ENCODE results near the gene MTMR12. TPM values are rescaled to one million over a fixed set of nuclear protein-coding genes. Genes with fewer than 3 reads are reported as not detected.

MTMR12 gene
- polyA plus RNA-seq, 1 donor (not counting 4 experiments of a cell fraction or from before 2014, with no cell fraction given) = 17.1 TPM

GRCh38 chr5:32207355-32207634, 105.4 kb downstream of the MTMR12 start:
- H3K4me1 ChIP-seq (ENCODE audit: control insufficient read depth, extremely low read depth, insufficient read depth, low read length) = no peaks in the 10 kb centered on the region
- H3K9ac ChIP-seq (ENCODE audit: control insufficient read depth, extremely low read depth, insufficient read depth, low read length) = no peak overlapping the region
- no peaks in the 10 kb centered on the region for H3K27me3 ChIP-seq (ENCODE audit: control insufficient read depth, extremely low read depth, insufficient read depth, low read length)
- no peak for TF ChIP-seq EZH2 (IDR thresholded peaks at IDR 0.05; ENCODE audit: low read length)
- no peak for TF ChIP-seq CTCF (optimal IDR thresholded peaks at IDR 0.05 in 1 of 3, IDR thresholded peaks at IDR 0.05 in 1 of 3, conservative IDR thresholded peaks at IDR 0.05 in 1 of 3; ENCODE audit: extremely low read depth in 1 of 3, insufficient read depth in 2 of 3, low read length in 3 of 3)
- no peak overlapping the region for H3K27ac ChIP-seq (ENCODE audit: control insufficient read depth, insufficient read depth, low read length)
- no peaks in the 10 kb centered on the region for H3K36me3 ChIP-seq (ENCODE audit: control insufficient read depth in 2 of 2, extremely low read depth in 1 of 2, insufficient read depth in 2 of 2, low read length in 2 of 2)
- H2AFZ ChIP-seq (ENCODE audit: control insufficient read depth, low read length) = no peak overlapping the region
- H3K9me1 ChIP-seq (ENCODE audit: control insufficient read depth, extremely low read depth, insufficient read depth, low read length) = no peaks in the 10 kb centered on the region
- H4K20me1 ChIP-seq (ENCODE audit: control insufficient read depth, extremely low read depth, insufficient read depth, low read length) = no peaks in the 10 kb centered on the region
- no peaks in the 10 kb centered on the region for H3K9me3 ChIP-seq (ENCODE audit: control insufficient read depth, low read depth, low read length)
- no peak overlapping the region for H3K4me2 ChIP-seq (ENCODE audit: control insufficient read depth, extremely low read depth, insufficient read depth, low read depth, low read length)
- H3K4me3 ChIP-seq (ENCODE audit: control insufficient read depth in 2 of 3, extremely low read depth in 1 of 3, insufficient read depth in 2 of 3, low read depth in 1 of 3, low read length in 3 of 3) = no peak overlapping the region
- DNase-seq (ENCODE audit: low read depth, low spot score) = no peak
- dilution Hi-C loops (cut with MboI; ENCODE audit: extremely low pct_ligation_motif_present, low sequenced_read_pairs) = no loop called here
- no peak for FAIRE-seq
- no peaks in the 10 kb centered on the region for H3K79me2 ChIP-seq (ENCODE audit: control insufficient read depth, insufficient read depth, low read length)

- no peaks in the 10 kb centered on the region for H3K27me3 ChIP-seq (ENCODE audit: control insufficient read depth, extremely low read depth, insufficient read depth, low read length)
- FAIRE-seq (no peak), DNase-seq (ENCODE audit: low read depth, low spot score) (no peak)
- H3K9me1 ChIP-seq (ENCODE audit: control insufficient read depth, extremely low read depth, insufficient read depth, low read length) = no peaks in the 10 kb centered on the region
- no peak overlapping the region for H3K4me3 ChIP-seq (ENCODE audit: control insufficient read depth in 2 of 3, extremely low read depth in 1 of 3, insufficient read depth in 2 of 3, low read depth in 1 of 3, low read length in 3 of 3)
- dilution Hi-C loops (cut with MboI; ENCODE audit: extremely low pct_ligation_motif_present, low sequenced_read_pairs) = no loop called here
- H3K9ac ChIP-seq (ENCODE audit: control insufficient read depth, extremely low read depth, insufficient read depth, low read length) = no peak overlapping the region
- H3K36me3 ChIP-seq (ENCODE audit: control insufficient read depth in 2 of 2, extremely low read depth in 1 of 2, insufficient read depth in 2 of 2, low read length in 2 of 2) = no peaks in the 10 kb centered on the region
- H3K9me3 ChIP-seq (ENCODE audit: control insufficient read depth, low read depth, low read length) = no peaks in the 10 kb centered on the region
- no peaks in the 10 kb centered on the region for H4K20me1 ChIP-seq (ENCODE audit: control insufficient read depth, extremely low read depth, insufficient read depth, low read length)
- no peak overlapping the region for H2AFZ ChIP-seq (ENCODE audit: control insufficient read depth, low read length)
- TF ChIP-seq EZH2 (IDR thresholded peaks at IDR 0.05; ENCODE audit: low read length) (no peak), CTCF (optimal IDR thresholded peaks at IDR 0.05 in 1 of 3, IDR thresholded peaks at IDR 0.05 in 1 of 3, conservative IDR thresholded peaks at IDR 0.05 in 1 of 3; ENCODE audit: extremely low read depth in 1 of 3, insufficient read depth in 2 of 3, low read length in 3 of 3) (no peak)
- no peak overlapping the region for H3K27ac ChIP-seq (ENCODE audit: control insufficient read depth, insufficient read depth, low read length)
- no peaks in the 10 kb centered on the region for H3K79me2 ChIP-seq (ENCODE audit: control insufficient read depth, insufficient read depth, low read length)
- H3K4me2 ChIP-seq (ENCODE audit: control insufficient read depth, extremely low read depth, insufficient read depth, low read depth, low read length) = no peak overlapping the region
- no peaks in the 10 kb centered on the region for H3K4me1 ChIP-seq (ENCODE audit: control insufficient read depth, extremely low read depth, insufficient read depth, low read length)
Measured at GRCh38 chr5:32206509-32207354, 106.0 kb downstream of the MTMR12 start.
